Calu3 (cell line): ENCODE measurements around the gene MAP2. TPM values are rescaled to one million over a fixed set of nuclear protein-coding genes. Genes with fewer than 3 reads are reported as not detected.

Experiments used
- BruUV-seq: library from RNA; stranded (reverse); fragments of 400-500 nt; replicated peaks from 2 replicates; lab custom pipeline; 2021; lab: Mats Ljungman, UMichigan
- CTCF ChIA-PET: fragments of 300-600 bp; sonication (Branson Sonifier 250); formaldehyde crosslinking; loops from one replicate; lab custom pipeline; 2022; ENCODE audit warnings: antibody characterized with exemption; lab: Charles Lee
- DNase-seq: peaks from one replicate; pipeline ENCODE4 v3.0.0; 2022
- H3K27ac Mint-ChIP-seq: one replicate; pipeline ENCODE4 v1.8.0; 2022; ENCODE audit warnings: mixed read lengths; ENCODE audit not compliant: unreplicated experiment
- H3K27me3 Mint-ChIP-seq: one replicate; pipeline ENCODE4 v1.8.0; 2022; ENCODE audit warnings: mixed read lengths; ENCODE audit not compliant: unreplicated experiment
- H3K36me3 Mint-ChIP-seq: one replicate; pipeline ENCODE4 v1.8.0; 2022; ENCODE audit warnings: mild to moderate bottlenecking, moderate library complexity, mixed read lengths; ENCODE audit not compliant: insufficient read depth, unreplicated experiment
- H3K4me1 Mint-ChIP-seq: one replicate; pipeline ENCODE4 v1.8.0; 2022; ENCODE audit warnings: mild to moderate bottlenecking, low read depth, mixed read lengths; ENCODE audit not compliant: unreplicated experiment
- H3K4me3 Mint-ChIP-seq: one replicate; pipeline ENCODE4 v1.8.0; 2022; ENCODE audit warnings: mild to moderate bottlenecking, low read depth, moderate library complexity, mixed read lengths; ENCODE audit not compliant: unreplicated experiment
- H3K9me3 Mint-ChIP-seq: one replicate; pipeline ENCODE4 v1.8.0; 2022; ENCODE audit warnings: low read depth, mixed read lengths; ENCODE audit not compliant: unreplicated experiment
- CTCF ChIP-seq: fragments of 200-600 bp; IDR thresholded peaks from one replicate; pipeline ENCODE4 v1.8.0; 2022; ENCODE audit warnings: antibody characterized with exemption; ENCODE audit not compliant: unreplicated experiment
- intact Hi-C: fragments of 100-400 bp; cut with micrococcal nuclease; formaldehyde crosslinking; loops from one replicate; pipeline ENCODE4 v1.10.0; 2022; ENCODE audit not compliant: unreplicated experiment
- total RNA-seq: library from RNA; stranded (reverse); gene quantifications from 2 replicates; pipeline ENCODE4 v1.2.3, GENCODE V29; 2022

MAP2 gene
- total RNA-seq, 1 experiment from 2014 or later = 11.2 TPM

GRCh38 chr2:209663139-209663538 is 239.3 kb downstream of the MAP2 start:
- no peak for DNase-seq
- H3K4me3 Mint-ChIP-seq = no peak overlapping the region

GRCh38 chr2:209663656-209664055 is 239.8 kb downstream of the MAP2 start:
- DNase-seq = no peak
- peaks cover 8% of the 10 kb centered on the region for H3K4me1 Mint-ChIP-seq
- no TSS peak for BruUV-seq
- intact Hi-C loops = no loop called here
- H3K36me3 Mint-ChIP-seq = no peaks in the 10 kb centered on the region
- CTCF ChIA-PET = no interaction called here
- no peak for TF ChIP-seq CTCF
- no peak overlapping the region for H3K4me3 Mint-ChIP-seq
- no peaks in the 10 kb centered on the region for H3K9me3 Mint-ChIP-seq
- no peaks in the 10 kb centered on the region for H3K27me3 Mint-ChIP-seq
- H3K27ac Mint-ChIP-seq = no peak overlapping the region

More at GRCh38 chr2:209663139-209663538, 239.3 kb downstream of the MAP2 start:
- intact Hi-C loops = no loop called here
- no peaks in the 10 kb centered on the region for H3K36me3 Mint-ChIP-seq
- no peaks in the 10 kb centered on the region for H3K9me3 Mint-ChIP-seq
- H3K4me1 Mint-ChIP-seq = peaks cover 8% of the 10 kb centered on the region
- CTCF ChIA-PET = no interaction called here
- TF ChIP-seq CTCF = no peak
- no peak overlapping the region for H3K27ac Mint-ChIP-seq
- no TSS peak for BruUV-seq
- H3K27me3 Mint-ChIP-seq = no peaks in the 10 kb centered on the region

- no peaks in the 10 kb centered on the region for H3K36me3 Mint-ChIP-seq
- no peak overlapping the region for H3K27ac Mint-ChIP-seq
- H3K4me3 Mint-ChIP-seq = no peak overlapping the region
- CTCF ChIA-PET = no interaction called here
- H3K9me3 Mint-ChIP-seq = no peaks in the 10 kb centered on the region
- DNase-seq = no peak
- no peak for TF ChIP-seq CTCF
- H3K27me3 Mint-ChIP-seq = no peaks in the 10 kb centered on the region
- H3K4me1 Mint-ChIP-seq = peaks cover 8% of the 10 kb centered on the region
- BruUV-seq = no TSS peak
- intact Hi-C loops = no loop called here
Measured at GRCh38 chr2:209666296-209666695, 242.4 kb downstream of the MAP2 start.

GRCh38 chr2:209671020-209671680 is 247.3 kb downstream of the MAP2 start:
- intact Hi-C loops = no loop called here
- Mint-ChIP-seq H3K27ac (no peak overlapping the region), H3K27me3 (no peaks in the 10 kb centered on the region), H3K4me1 (no peaks in the 10 kb centered on the region), H3K9me3 (peaks cover 2% of the 10 kb centered on the region), H3K36me3 (no peaks in the 10 kb centered on the region), H3K4me3 (no peak overlapping the region)
- CTCF ChIA-PET = no interaction called here
- no peak for TF ChIP-seq CTCF
- BruUV-seq = no TSS peak
- no peak for DNase-seq
